Brain pericyte (primary cell): ENCODE data around the gene BID.

ENCODE experiments used
- DNase-seq: peaks from one replicate; pipeline ENCODE4 v3.0.0-alpha.2; 2012; ENCODE audit warnings: low read depth, low spot score

The BID gene

DNA sequence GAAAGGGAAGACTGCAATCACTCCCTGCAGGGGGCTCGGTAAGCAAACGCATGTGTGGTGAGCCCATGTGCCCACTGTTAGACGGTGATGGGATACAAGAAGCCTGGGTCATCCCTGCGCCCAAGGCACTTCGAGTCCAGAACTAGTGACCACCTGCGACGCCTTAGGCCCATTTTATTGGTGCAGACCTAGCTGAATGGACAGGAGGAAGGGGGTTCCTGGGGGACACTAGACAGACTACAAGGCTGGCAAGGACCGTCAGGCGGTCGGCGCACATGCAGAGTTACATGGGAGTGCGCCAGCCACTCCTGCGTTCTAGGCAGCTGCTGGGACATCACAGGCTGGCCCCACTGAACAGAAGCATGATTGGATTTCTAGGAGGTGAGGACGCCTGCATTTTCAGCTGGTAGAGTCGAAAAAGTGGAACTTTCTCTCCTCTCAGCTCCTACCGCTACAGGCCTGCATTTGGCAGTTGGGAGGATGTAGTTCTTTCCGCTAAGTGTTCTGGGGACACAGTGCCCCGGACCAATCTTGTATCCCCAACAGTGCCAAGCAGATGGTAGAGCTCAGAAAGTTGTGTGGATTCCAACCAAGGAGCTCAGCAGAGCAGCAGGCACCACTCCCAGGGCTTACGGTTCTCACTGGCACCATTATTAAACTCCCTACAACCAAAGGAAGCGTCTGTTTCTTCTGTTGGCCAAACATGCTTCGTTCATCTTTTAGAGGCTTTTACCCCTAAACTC is 35.7 kb downstream of the BID start:
- DNase-seq: no peak

DNA sequence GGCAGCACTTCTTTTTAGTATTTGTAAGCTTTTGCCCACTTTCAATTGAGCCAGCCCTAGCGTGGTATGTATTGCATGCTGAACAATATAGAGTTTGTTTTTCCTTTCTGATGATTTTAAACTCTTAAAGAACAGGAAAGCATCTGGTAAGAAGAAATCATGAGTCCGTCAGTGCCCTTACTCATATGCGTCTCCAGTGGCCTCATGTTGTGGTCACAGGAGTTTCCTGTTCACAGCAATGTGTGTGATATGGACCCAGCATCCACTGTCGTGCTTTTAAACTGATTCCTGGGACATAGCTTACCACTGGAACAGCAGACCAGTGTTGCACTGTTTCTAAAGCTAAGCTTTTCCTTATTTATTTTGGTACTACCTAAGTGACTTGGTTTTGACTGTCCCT is 40.1 kb downstream of the BID start:
- DNase-seq: no peak

DNA sequence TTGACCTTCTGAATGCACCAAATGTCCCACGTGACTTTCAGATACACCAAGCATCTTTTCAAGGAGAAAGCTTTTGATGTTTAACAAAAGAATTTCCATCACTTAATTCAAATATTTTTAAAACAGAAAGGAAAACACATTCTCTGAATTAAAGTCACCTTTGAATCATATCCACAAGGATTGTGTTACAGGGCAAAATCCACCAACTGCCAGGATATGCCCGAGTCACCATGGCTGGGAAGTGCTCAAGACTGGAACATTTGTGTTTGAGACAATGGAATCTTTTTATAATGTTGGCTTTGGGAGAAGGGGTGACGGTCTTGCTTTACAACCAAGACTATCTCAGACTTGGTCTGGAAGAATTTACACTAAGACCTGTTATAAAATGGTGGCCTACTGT is 40.8 kb downstream of the BID start:
- no peak for DNase-seq

GRCh38 chr22:17732251-17732854 is 41.9 kb downstream of the BID start:
- no peak for DNase-seq

GRCh38 chr22:17729561-17729960 is 44.7 kb downstream of the BID start:
- no peak for DNase-seq

DNA sequence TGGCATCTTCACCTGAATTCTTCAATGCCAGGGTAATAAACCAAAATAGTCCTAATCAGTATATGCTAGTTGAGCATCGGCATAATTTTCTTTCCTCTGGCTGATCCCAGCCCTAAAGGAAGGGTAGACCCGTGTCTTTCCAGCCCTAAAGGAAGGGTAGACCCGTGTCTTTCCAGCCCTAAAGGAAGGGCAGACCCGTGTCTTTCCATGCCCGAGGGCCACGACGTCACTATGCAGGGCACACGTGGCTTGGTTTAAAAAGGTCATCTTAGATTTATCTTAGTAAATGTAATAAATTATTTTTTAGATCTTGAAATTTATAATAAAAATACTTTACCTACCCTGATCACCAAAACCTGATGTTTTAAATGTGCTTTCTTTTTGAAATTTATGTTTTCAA is 45.5 kb downstream of the BID start:
- DNase-seq: no peak

DNA sequence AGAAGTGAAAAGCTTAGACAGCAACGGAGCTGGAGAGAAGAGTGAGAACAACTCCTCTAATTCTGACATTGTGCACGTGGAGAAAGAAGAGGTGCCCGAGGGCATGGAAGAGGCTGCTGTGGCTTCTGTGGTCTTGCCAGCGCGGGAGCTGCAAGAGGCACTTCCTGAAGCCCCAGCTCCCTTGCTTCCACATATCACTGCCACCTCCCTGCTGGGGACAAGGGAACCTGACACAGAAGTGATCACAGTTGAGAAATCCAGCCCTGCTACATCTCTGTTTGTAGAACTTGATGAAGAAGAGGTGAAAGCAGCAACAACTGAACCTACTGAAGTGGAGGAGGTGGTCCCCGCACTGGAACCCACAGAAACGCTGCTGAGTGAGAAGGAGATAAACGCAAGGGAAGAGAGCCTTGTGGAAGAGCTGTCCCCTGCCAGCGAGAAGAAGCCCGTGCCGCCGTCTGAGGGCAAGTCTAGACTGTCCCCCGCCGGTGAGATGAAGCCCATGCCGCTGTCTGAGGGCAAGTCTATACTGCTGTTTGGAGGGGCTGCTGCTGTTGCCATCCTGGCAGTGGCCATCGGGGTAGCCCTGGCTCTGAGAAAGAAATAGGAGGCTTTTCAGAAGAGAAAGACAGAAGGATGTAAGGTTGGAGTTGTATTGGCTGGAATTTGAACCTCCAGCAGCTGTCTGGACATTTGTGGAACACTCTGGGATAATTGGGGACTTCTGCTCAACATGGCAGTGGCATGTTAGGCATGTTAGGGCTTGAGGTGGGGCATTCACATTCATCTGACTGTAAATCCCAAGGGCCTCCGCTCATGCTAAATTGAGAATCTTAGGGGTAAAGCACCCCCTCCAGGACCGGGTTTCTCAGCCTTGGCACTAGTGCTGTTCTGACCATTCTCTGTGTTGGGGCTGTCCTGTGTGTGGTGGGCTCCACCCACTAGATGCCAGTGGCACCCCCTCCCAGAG is 47.1 kb downstream of the BID start:
- DNase-seq: no peak

DNA sequence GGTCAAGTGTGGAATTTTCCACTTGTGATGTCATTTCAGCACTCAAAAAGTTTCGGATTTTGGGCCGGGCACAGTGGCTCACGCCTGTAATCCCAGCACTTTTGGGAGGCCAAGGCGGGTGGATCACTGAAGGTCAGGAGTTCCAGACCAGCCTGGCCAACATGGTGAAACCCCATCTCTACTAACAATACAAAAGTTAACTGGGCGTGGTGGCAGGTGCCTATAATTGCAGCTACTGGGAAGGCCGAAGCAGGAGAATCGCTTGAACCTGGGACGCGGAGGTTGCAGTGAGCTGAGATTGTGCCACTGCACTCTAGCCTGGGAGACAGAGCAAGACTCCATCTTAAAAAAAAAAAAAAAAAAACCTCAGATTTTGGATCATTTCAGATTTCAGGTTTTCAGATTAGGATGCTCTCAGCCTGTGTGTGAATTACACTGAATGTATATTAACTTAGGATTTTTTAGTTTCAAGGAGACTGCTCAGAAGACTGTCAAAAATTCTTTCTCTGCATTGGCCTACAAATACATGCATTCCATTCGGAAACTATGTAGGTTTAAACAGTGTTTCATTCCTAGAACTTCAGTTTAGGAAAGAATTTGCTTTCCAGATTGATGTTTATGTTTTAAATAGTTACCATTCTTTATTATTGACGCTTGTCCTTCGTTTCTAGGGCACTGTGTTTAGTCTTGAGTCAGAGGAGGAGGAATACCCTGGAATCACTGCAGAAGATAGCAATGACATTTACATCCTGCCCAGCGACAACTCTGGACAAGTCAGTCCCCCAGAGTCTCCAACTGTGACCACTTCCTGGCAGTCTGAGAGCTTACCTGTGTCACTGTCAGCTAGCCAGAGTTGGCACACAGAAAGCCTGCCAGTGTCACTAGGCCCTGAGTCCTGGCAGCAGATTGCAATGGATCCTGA is 48.0 kb downstream of the BID start:
- no peak for DNase-seq

- no peak for DNase-seq
These were observed 48.8 kb downstream of the BID start for GRCh38 chr22:17725500-17725796.

GRCh38 chr22:17724678-17725499 is 49.4 kb downstream of the BID start:
- no peak for DNase-seq

- peak; percentile 74 for DNase-seq
These were observed 50.0 kb downstream of the BID start for GRCh38 chr22:17724241-17724640.

DNA sequence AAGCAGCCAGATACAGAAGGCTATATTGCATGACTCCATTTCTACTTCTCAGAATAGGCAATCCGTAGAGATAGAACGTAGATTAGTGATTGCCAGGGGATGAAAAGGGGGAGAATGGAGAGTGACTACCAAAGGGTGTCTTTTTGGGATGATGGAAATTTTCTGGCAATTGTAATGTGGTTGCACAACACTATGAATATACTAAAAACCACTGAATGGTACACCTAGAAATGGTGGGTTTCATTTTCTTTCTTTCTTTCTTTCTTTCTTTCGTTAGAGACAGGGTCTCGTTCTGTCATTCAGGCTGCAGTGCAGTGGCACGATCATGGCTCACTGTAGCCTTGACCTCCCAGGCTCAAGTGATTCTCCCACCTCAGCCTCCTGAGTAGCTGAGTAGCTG is 54.4 kb downstream of the BID start:
- DNase-seq: no peak

DNA sequence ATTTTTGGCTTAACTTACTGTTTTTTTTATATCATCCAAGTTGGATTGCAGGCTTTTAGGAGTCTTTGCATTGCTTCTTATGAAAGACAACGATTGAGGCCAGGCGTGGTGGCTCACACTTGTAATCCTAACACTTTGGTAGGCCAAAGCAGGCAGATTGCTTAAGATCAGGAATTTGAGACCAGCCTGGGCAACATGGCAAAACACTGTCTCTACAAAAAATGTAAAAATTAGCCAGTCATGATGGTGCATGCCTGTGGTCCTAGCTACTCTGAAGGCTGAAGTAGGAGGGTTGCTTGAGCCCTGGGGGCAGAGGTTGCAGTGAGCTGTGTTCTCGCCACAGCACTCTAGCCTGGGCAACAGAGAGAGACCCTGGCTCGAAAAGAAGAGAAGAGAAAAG is 56.6 kb downstream of the BID start:
- no peak for DNase-seq

DNA sequence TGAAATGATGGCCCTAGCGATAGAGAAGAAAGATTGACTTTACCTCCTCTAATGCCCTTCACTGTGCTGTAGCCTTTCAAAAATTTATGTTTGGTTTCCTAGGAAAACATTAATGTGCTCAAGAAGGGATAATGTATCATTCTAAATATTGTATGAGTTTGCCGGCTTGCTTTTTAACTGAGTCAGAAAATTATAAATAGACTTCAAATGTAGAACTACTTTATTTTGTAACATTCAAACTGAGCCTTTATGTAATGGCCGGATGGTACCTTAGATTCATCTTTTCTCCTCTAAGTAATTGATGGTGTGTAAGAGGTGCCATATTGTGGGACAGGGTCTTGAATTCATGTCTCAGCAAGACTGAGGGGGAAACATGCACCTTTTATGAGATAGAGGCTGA is 57.7 kb downstream of the BID start:
- DNase-seq: no peak

DNA sequence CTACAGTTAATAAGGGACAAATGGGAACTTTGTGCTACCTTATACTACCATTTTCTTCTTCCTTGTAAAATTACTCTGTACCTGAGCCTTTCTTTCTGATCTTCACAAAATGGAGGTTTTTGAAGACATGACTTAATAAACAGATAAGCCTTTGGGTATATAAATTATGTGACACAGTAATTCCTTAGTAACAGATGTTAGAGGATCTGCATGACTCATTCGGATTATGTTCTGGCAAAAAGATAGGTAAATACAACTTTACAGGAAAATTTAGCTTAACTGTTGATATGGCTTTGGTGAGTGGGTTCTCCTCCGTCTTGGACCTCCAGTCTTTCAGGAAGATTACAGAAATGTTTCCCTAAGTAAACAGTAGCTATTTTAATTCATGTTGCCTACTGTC is 61.8 kb downstream of the BID start:
- DNase-seq: no peak

- no peak for DNase-seq
These were observed 64.2 kb downstream of the BID start for GRCh38 chr22:17710023-17710422.

GRCh38 chr22:17707526-17707925 is 66.7 kb downstream of the BID start:
- DNase-seq: no peak

DNA sequence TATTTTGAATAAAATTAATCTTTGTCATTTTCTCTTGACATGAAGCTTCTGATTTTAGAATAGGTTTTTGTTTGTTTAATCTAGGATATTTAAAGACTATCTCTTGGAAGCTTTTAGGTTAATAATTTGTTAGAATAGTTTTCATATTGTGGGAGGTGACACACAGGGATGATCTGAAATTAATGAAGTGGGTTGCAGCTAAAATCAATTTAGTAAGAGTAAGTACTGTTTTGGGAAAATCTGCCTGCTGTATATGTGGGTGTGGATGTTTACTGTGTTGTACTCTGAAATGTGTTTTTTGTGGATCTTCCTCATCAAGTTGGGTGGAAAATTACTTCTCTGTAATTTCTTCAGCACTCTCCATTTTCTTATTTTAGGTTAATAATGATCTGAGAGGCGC is 67.3 kb downstream of the BID start:
- DNase-seq: no peak

GRCh38 chr22:17705951-17706900 is 68.0 kb downstream of the BID start:
- peak; percentile 87 for DNase-seq

GRCh38 chr22:17705546-17705945 is 68.7 kb downstream of the BID start:
- no peak for DNase-seq
